Natural killer cell treated with Interleukin-12 subunit alpha and Interleukin-12 subunit beta and Interleukin-15 and Interleukin-18, amount 100 ng/mL, for 72 hours (primary cell): ENCODE results near the gene MOB2. TPM values are rescaled to one million over a fixed set of nuclear protein-coding genes. Genes with fewer than 3 reads are reported as not detected.

Source experiments
- ATAC-seq, 2 donors: fragments of 150-1000 bp; cut with Tn5 transposase in 1 of 2; sonication (Bioruptor Pico), chemical (Tn5 transposase) in 1 of 2; 2 replicates each; pipeline ENCODE4 v1.10.0; 2021
- DNase-seq: peaks from one replicate; pipeline ENCODE4 v3.0.0; 2022; ENCODE audit warnings: low spot score
- H3K27ac Mint-ChIP-seq, 2 donors: 1 replicate in 1 of 2; 2 replicates in 1 of 2; pipeline ENCODE4 v1.8.0; 2022; ENCODE audit warnings: mixed read lengths in 2 of 2, mild to moderate bottlenecking in 1 of 2, moderate library complexity in 1 of 2
- H3K27me3 Mint-ChIP-seq, 2 donors: 1 replicate in 1 of 2; 2 replicates in 1 of 2; pipeline ENCODE4 v1.8.0; 2022; ENCODE audit warnings: mixed read lengths in 2 of 2
- H3K36me3 Mint-ChIP-seq: one replicate; pipeline ENCODE4 v1.8.0; 2022; ENCODE audit warnings: mixed read lengths
- H3K4me1 Mint-ChIP-seq, 2 donors: 1 replicate in 1 of 2; 2 replicates in 1 of 2; pipeline ENCODE4 v1.8.0; 2022; ENCODE audit warnings: low read depth in 2 of 2, mixed read lengths in 2 of 2, mild to moderate bottlenecking in 1 of 2
- H3K4me3 Mint-ChIP-seq: one replicate; pipeline ENCODE4 v1.8.0; 2022; ENCODE audit warnings: mixed read lengths
- H3K9me3 Mint-ChIP-seq: 2 replicates; pipeline ENCODE4 v1.8.0; 2022; ENCODE audit warnings: mixed read lengths
- total RNA-seq, 2 donors: library from RNA; stranded (reverse); gene quantifications; one replicate each; pipeline ENCODE4 v1.2.3, GENCODE V29; 2022

MOB2 gene
- total RNA-seq, 2 donors from 2014 or later = 40.0 to 42.7 TPM

DNA sequence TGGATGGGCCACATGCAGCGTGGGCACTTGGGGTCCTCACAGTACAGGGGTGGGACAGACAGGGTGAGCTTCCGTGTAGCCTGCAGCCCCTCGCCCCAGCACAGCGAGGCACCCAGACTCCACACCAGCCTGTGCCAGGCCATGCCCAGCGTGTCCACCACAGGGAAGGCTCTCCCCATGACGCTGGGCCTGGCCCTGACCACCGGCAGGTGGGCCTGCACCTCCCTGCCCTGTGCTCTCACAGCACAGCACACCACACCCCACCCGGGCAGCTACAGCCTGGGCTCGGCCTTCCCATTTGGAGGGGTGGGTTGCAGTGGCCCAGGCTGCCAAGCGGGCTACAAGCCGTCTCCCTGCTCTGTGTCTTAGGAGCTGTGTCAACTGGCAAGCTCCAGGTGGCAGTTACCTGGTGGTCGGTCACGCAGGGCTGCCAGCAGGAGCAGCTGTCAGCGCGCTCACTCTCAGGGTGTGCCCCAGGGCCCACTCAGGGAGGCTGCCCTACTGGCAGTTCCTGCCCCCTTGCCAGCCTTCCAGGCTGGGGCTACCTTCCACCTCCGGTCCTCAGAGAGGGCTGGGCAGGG is 4.6 kb downstream of the MOB2 start:
- Mint-ChIP-seq H3K4me1 (peaks cover 6 to 16% of the 10 kb centered on the region in 2 donors), H3K27ac (no peak overlapping the region), H3K27me3 (no peaks in the 10 kb centered on the region), H3K4me3 (no peak overlapping the region), H3K36me3 (peaks cover 4% of the 10 kb centered on the region), H3K9me3 (no peaks in the 10 kb centered on the region)
- DNase-seq = no peak
- ATAC-seq = peak in 1 of 2 donors; percentile 24

DNA sequence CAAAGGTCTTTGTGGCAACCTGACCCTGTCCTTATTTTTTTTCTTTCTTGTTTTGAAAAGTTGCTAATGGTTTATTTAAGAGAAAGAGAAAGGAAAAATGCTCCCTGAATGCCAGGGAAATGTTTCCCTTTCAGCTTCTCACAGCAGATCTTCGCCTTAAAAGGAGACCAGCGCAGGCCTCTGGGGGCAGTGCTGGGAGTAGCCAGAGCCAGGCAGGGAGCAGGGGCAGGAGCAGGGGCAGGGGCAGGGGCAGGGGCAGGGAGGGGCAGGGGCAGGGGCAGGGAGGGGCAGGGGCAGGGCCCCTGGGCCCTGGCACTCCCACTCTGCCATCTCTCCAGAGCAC is 5.1 kb downstream of the MOB2 start:
- Mint-ChIP-seq H3K27ac (no peak overlapping the region), H3K27me3 (no peaks in the 10 kb centered on the region), H3K4me1 (peaks cover 6 to 16% of the 10 kb centered on the region in 2 donors), H3K9me3 (no peaks in the 10 kb centered on the region), H3K36me3 (peaks cover 5% of the 10 kb centered on the region), H3K4me3 (no peak overlapping the region)
- ATAC-seq (no peak), DNase-seq (no peak)

DNA sequence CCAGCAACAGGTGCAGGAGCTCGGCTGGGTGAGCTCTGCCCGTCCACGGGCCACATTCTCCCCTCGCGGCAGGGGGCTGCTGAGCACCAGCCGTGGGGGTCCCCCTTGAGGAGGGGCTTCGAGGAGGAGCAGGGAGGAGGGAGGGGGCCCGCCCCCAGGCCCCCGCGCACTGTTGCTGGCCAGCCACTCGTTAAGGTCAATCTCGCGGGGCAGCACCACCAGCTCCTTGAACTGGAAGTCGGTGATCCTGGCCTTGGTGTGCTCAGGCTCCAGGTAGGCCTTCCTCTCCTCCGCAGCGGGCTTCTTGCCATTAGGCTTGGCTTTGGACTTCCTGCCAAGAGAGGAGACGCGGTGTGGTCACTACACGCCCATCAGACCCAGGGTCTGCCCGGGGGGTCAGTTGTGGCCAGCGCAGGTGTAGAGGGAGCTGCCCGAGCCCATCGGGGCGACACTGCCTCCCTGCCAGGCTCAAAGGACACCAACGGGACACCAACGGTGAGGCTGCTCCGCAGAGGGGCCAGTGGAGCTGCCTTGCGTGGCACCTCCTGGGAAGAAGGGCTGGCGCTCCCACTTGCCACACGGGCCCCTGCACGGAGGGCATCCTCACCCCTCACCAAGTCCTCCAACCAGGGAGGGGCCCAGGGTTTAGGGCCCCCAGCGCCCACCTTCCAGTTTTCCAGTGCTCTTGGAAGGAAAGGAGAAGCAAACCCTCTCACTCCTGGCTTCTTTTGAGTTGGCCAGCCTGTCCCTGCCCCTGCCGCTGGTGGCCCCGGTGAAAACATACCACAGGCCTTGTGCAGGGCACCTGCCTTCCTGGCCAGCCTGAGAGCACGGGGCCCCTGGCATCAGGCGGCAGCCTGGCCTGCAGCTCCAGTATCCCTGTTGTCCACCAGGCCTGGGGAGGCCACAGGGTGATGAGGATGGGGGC is 5.8 kb downstream of the MOB2 start:
- ATAC-seq = no peak
- DNase-seq = no peak

DNA sequence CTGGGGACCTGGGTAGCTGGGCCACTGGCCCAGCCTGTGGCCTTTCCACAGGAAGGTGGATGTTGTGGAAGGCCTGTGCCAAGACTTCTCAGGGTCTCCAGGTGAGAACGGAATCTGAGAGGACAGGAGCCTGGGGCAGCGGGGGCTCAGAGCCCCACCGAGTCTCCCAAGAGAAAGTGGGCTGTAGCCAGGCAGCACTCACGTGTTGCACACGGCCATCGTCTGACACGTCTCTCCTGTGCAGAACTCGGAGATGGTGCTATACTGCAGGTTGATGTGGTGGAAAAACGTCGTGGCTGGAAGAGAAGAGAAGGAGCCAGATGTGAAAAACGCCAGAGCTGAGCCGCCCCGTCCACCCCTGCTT is 6.4 kb downstream of the MOB2 start:
- Mint-ChIP-seq H3K36me3 (peaks cover 5% of the 10 kb centered on the region), H3K9me3 (no peaks in the 10 kb centered on the region), H3K27me3 (no peaks in the 10 kb centered on the region), H3K4me3 (no peak overlapping the region), H3K27ac (no peak overlapping the region), H3K4me1 (peaks cover 3 to 12% of the 10 kb centered on the region in 2 donors)
- DNase-seq (no peak), ATAC-seq (no peak)

More for the DNA sequence above, 5.8 kb downstream of the MOB2 start:
- H3K4me3 Mint-ChIP-seq = no peak overlapping the region
- peaks cover 5% of the 10 kb centered on the region for H3K36me3 Mint-ChIP-seq
- H3K27ac Mint-ChIP-seq = no peak overlapping the region
- no peaks in the 10 kb centered on the region for H3K27me3 Mint-ChIP-seq
- H3K9me3 Mint-ChIP-seq = no peaks in the 10 kb centered on the region
- H3K4me1 Mint-ChIP-seq = peaks cover 6 to 16% of the 10 kb centered on the region in 2 donors

DNA sequence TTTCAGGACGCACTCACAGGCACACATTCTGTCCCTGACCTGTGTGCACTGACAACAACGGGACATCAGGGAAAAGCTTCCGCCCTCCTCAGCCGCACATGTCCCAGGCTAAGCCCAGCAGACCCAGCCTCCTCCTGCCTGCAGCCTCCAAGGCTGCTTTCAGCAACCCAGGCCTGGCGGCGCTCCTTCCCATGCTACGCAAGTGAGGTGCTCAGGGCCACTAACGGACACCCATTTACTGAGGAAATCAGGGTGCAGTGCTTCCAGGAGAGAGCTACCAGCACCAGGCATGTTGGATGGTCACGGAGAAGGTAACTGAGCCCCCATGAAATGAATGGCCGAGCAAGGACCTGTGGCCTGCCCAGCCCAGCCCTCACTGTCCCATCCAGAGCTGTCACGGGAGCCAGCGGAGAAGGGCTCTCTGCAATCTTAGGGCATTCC is 6.9 kb downstream of the MOB2 start:
- no peaks in the 10 kb centered on the region for H3K27me3 Mint-ChIP-seq
- H3K27ac Mint-ChIP-seq = no peak overlapping the region
- H3K4me3 Mint-ChIP-seq = no peak overlapping the region
- ATAC-seq = no peak
- DNase-seq = no peak
- H3K9me3 Mint-ChIP-seq = no peaks in the 10 kb centered on the region
- peaks cover 0 to 9% of the 10 kb centered on the region in 2 donors for H3K4me1 Mint-ChIP-seq
- peaks cover 5% of the 10 kb centered on the region for H3K36me3 Mint-ChIP-seq

DNA sequence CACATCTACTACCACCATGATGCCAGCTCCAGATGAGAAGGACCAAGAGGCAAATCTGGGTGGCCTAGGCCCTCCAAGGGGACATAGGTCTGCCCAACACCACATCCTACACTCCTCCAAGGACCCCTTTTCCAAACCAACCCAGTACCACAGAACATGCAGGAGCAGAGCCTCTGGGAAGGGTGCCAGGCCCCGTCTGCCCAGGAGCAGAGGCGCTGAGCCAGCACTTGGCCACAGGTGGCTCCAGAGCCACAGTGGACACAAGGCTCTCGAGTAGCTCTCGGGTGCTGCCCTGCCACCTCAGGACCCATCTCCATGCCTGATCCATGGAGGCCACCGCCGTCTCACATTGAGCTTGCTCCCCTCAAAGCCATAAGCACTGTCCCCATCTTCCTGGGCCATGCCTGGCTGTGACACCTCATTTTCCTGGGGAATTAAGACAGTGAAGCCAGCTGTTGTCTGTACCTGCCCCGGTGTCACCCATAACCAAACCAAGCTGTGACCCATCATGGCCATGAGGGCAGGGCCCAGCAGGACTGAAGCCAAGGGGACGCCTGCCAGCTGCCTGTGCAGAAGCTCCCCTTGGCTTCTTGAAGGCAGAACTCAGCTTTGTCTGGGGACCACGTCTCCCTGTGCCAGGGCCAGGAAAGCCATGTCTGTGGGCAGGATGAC is 7.4 kb downstream of the MOB2 start:
- H3K27me3 Mint-ChIP-seq = no peaks in the 10 kb centered on the region
- H3K4me3 Mint-ChIP-seq = no peak overlapping the region
- H3K9me3 Mint-ChIP-seq = no peaks in the 10 kb centered on the region
- H3K36me3 Mint-ChIP-seq = peaks cover 9% of the 10 kb centered on the region
- no peak overlapping the region for H3K27ac Mint-ChIP-seq
- peaks cover 0 to 9% of the 10 kb centered on the region in 2 donors for H3K4me1 Mint-ChIP-seq
- DNase-seq (no peak), ATAC-seq (no peak)

DNA sequence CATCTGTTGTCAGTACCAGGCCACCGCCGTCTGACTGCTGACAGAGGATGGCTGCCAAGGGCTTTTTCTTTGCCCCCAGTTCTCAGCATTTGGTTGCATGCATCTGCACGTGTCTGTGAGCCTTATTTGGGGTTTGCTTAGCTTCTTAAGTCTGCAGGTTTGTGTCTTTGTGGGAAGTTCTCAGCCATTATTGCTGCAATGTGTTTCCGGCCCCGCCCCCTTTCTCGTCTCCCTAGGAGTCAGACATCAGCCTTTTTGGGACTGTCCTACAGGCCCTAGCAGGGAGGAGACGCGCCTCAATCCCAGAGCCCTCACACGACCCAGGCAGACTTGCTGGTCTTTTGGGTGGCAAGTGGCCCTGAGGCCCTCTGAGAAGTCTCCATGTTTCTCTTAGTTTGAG is 8.0 kb downstream of the MOB2 start:
- DNase-seq = no peak
- peaks cover 10% of the 10 kb centered on the region for H3K36me3 Mint-ChIP-seq

DNA sequence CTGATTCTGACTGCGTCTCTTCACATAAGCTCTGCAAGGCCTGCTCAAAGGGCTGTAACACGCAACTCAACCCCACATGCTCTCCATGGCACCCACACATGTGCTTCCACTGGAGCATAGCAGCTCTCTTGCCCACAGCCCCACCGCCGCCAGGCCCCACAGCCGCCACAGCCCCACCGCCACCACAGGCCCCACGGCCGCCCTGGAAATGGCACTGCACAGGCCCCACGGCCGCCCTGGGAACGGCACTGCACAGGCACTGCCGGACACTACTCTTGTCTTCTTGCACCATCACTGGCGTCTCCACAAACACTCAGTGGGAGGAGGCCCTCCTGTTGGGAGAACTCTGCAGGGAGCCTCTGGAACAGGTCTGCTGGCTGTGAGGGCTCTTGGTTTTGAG is 8.6 kb downstream of the MOB2 start:
- H3K27me3 Mint-ChIP-seq = no peaks in the 10 kb centered on the region
- H3K4me3 Mint-ChIP-seq = no peak overlapping the region
- H3K4me1 Mint-ChIP-seq = peaks cover 0 to 6% of the 10 kb centered on the region in 2 donors
- DNase-seq (no peak), ATAC-seq (no peak)
- H3K9me3 Mint-ChIP-seq = no peaks in the 10 kb centered on the region
- H3K36me3 Mint-ChIP-seq = peaks cover 10% of the 10 kb centered on the region
- H3K27ac Mint-ChIP-seq = no peak overlapping the region

More for the DNA sequence above, 8.0 kb downstream of the MOB2 start:
- no peaks in the 10 kb centered on the region for H3K27me3 Mint-ChIP-seq
- no peak overlapping the region for H3K27ac Mint-ChIP-seq
- H3K4me3 Mint-ChIP-seq = no peak overlapping the region
- H3K9me3 Mint-ChIP-seq = no peaks in the 10 kb centered on the region
- peaks cover 0 to 8% of the 10 kb centered on the region in 2 donors for H3K4me1 Mint-ChIP-seq
- ATAC-seq = no peak

DNA sequence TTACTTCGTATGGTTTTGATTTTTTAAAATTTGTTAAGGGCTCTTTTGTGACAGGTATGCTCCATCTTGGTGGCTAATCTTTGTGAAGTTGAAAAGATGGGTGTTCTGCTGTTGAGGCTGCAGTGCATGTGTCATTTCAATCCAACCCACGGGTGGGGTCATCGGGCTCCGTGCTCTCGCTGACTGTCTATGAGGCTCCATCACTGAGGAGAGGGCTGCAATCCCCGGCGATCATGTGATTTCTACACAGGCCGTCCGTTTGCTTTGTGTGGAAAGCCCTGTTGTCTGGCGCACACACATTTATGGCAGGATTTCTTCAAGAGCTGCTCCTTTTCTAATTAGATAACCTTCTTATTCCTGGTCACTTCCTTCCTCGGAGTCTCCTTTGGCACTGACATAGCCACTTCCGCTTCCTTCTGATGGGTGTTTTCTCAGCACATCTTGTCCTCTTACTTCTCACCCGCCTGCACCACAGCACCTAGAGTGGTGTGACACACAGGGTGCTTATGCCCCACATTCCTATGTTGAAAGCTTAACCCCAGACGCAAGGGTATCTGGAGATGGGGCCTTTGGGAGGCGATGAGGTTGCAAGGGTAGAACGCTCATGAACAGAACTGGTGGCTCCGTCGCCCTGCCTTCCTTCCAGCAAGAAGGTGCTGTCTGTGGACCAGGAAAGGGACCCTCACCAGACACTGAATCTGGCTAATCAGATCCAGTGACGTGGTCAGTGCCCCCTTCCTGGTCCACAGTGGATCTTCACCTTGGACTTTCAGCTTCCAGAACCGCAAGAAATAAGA is 9.4 kb downstream of the MOB2 start:
- DNase-seq (no peak), ATAC-seq (no peak)
- Mint-ChIP-seq H3K9me3 (no peaks in the 10 kb centered on the region), H3K27me3 (no peaks in the 10 kb centered on the region), H3K4me3 (no peak overlapping the region), H3K4me1 (peaks cover 0 to 6% of the 10 kb centered on the region in 2 donors), H3K27ac (no peak overlapping the region), H3K36me3 (peaks cover 10% of the 10 kb centered on the region)

DNA sequence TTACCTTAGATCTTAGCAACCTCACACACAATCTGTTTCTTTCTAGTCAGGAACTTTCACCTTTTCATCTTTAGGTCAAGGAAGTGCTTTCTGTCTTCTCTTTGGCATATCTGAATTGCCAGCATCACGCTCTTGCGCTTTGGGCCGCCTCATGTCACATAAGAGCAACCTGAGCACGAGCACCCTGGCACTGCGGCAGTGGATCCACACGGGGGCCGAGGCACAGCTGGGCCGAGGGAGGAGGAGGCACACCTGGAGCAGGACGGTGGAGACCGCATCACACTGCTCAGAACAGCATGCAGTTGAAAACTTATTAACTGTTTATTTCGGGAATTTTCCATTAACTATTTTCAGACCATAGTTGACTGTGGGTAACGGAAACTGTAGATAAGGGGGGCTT is 10.7 kb downstream of the MOB2 start:
- Mint-ChIP-seq H3K4me1 (peaks cover 0 to 6% of the 10 kb centered on the region in 2 donors), H3K9me3 (no peaks in the 10 kb centered on the region), H3K27me3 (no peaks in the 10 kb centered on the region), H3K4me3 (no peak overlapping the region), H3K36me3 (peaks cover 10% of the 10 kb centered on the region), H3K27ac (no peak overlapping the region)
- DNase-seq (no peak), ATAC-seq (no peak)

DNA sequence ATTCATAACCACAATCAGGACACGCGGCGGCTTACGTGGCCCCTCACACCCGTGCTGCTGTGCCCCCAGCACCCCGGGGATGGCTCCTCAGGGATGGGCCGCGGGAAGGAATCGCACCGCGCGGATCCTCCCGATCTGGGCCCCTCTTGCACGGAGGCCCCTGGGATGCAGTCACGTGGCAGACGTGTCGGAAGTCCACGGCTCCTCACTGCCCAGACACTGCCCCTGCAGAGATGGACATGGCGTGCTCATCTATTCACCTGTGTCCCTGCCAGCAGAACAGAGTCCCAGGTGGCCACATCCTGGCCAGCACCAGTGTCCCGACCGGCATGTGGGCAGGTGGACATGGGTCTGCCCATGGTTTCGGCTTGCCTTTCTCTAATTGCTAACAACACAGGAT is 12.8 kb downstream of the MOB2 start:
- H3K4me1 Mint-ChIP-seq = peaks cover 0 to 2% of the 10 kb centered on the region in 2 donors
- H3K27ac Mint-ChIP-seq = no peak overlapping the region
- no peak overlapping the region for H3K4me3 Mint-ChIP-seq
- no peak for ATAC-seq
- peaks cover 10% of the 10 kb centered on the region for H3K36me3 Mint-ChIP-seq
- no peak for DNase-seq
- no peaks in the 10 kb centered on the region for H3K9me3 Mint-ChIP-seq
- no peaks in the 10 kb centered on the region for H3K27me3 Mint-ChIP-seq

DNA sequence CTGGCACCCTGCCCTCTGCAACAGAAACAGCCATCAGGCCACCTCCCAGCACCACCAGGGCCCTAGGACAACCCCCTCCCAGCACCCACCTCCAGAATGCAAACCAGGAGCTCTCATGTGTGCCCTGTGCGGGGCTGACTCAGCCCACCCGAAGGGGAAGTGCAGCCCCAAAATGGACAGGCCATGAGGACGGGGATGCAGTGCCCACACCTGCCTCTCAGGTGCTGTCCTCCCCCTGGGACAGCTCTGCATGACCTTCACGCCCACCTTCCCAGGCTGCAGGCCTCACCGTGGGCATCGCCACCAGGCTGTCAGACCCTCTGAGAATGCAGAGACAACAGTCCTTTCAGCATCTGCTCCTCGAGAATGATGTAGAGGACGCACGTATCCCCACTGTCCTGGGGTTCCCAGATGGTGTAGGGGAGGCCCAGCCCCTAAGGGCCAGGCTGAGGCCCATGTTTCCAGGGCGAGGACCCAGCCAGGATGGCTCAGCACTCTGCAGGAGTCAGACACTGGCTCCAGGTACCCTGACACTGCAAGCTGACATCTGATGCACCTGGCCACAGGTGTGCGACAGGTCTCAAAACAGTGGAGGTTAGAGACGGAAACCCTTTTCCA is 13.5 kb downstream of the MOB2 start:
- Mint-ChIP-seq H3K27me3 (no peaks in the 10 kb centered on the region), H3K27ac (no peak overlapping the region), H3K4me1 (no peaks in the 10 kb centered on the region), H3K4me3 (no peak overlapping the region), H3K9me3 (no peaks in the 10 kb centered on the region), H3K36me3 (peaks cover 10% of the 10 kb centered on the region)
- ATAC-seq = no peak
- DNase-seq = no peak
